ENCODE measurements around the gene PEG3. TPM values are rescaled to one million over a fixed set of nuclear protein-coding genes. Genes with fewer than 3 reads are reported as not detected.

Gene PEG3
- 126 TPM for total RNA-seq

DNA sequence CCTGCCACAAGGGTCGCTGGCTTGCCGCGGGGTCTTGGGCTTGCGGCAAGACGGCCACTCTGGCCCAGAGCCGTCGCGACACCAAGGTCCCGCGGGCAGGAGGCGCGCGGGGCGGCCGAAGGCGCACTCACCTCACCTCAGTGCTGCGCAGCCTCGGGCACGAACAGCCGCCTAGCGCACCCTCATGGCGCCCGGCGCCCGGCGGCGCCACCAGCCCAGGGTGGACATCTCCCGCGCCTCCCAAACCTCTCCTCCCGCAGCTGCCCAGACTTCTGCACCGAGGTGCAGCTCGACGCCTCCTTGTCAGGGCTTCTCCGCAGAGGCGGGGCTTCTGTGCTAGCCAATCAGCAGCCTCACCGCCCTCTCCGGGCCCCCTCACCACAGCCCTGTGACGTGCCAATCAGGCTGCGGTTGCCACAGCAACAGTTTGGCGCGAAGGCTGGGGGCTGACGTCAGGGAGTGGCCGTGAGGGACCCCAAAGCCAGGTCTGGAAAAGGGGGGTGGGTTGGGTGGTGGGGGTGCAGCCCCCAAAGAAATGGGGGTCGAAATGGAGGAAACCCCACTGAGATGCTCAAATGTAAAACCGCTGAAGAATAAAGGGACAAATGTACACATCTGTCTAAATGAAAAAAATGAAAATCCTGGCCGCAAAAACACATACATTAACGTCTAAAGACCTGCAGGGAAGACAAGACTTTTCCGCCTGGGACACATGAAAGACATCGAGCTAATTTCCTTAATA is at the start of gene PEG3, which contains the start of gene ZIM2:
Gene PEG3 (minus strand): TSS at position 276 of the 742 bp plus-strand sequence. CDS start 16,071 bp downstream, outside the sequence.
Gene ZIM2 (minus strand): TSS at position 276 of the 742 bp plus-strand sequence. CDS start 16,449 bp downstream, outside the sequence.
- H3K36me3 ChIP-seq (ENCODE audit: control insufficient read depth in 3 of 3, insufficient read depth in 3 of 3, low read length in 3 of 3): no peaks in the 10 kb centered on the region
- peak within 1 kb of the TSS in 1 of 3 donors; percentile 33 for H3K9ac ChIP-seq (ENCODE audit: low read depth in 1 of 3, low read length in 3 of 3)
- H3K4me3 ChIP-seq (ENCODE audit: low read length in 3 of 3): peak within 1 kb of the TSS; percentile 52 to 66 (median 54)
- no peaks in the 10 kb centered on the region for H3K27me3 ChIP-seq (ENCODE audit: control insufficient read depth in 3 of 3, insufficient read depth in 3 of 3, low read length in 3 of 3)
- H3K27ac ChIP-seq (ENCODE audit: low read depth, low read length): peak within 1 kb of the TSS; percentile 47
- H3K9me3 ChIP-seq (ENCODE audit: control insufficient read depth in 3 of 3, low read length in 3 of 3): peaks cover 0 to 15% (median 5%) of the 10 kb centered on the region in 3 donors
- H3K4me1 ChIP-seq (ENCODE audit: control insufficient read depth in 3 of 3, insufficient read depth in 3 of 3, low read length in 3 of 3): peaks cover 0 to 7% (median 4%) of the 10 kb centered on the region in 3 donors

DNA sequence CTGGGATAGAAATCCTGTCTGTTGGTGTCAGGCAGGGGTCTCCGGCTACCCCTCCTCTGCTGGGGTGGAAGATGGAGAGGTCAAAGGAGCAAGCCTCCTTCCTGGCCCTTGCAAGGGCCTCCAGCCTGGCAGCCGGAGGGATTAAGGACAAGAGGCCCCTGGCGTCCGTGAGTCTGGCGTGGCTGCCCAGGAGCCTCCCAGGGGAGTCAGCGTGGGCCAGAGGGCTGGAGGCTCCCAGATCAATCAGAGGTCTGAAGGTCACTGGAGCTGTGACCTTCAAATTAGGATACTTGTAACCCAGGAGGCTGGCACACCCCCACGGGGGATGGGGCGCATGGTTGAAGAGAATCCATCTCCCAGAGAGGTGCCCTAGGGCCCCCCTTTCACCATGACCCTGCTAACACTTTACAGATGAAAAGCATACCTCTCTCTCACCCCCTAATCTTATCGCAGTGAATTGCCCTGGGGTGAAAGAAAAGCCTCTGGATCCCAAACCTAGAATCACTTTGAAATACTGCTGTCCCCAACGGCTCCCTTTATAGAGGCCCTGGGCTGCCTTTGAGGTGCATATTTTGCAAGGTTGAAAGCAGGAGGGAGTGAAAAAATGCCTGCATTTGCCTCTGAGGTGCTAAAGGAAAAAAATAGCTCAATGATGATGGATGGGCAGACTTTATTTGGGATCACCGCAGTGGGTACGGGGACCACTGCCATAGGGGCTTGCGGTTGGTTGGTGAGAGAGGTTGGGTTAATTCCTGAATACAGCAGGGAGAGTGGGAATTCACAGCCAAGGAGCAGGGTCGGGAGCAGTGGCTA is 44.9 kb upstream of the PEG3 start:
- H3K4me3 ChIP-seq (ENCODE audit: low read length in 3 of 3): no peak overlapping the region
- no peak overlapping the region for H3K27ac ChIP-seq (ENCODE audit: low read depth, low read length)
- no peak overlapping the region for H3K9ac ChIP-seq (ENCODE audit: low read depth in 1 of 3, low read length in 3 of 3)
- H3K4me1 ChIP-seq (ENCODE audit: control insufficient read depth in 3 of 3, insufficient read depth in 3 of 3, low read length in 3 of 3): no peaks in the 10 kb centered on the region
- peaks cover 0 to 8% (median 3%) of the 10 kb centered on the region in 3 donors for H3K9me3 ChIP-seq (ENCODE audit: control insufficient read depth in 3 of 3, low read length in 3 of 3)
- no peaks in the 10 kb centered on the region for H3K27me3 ChIP-seq (ENCODE audit: control insufficient read depth in 3 of 3, insufficient read depth in 3 of 3, low read length in 3 of 3)
- no peaks in the 10 kb centered on the region for H3K36me3 ChIP-seq (ENCODE audit: control insufficient read depth in 3 of 3, insufficient read depth in 3 of 3, low read length in 3 of 3)

DNA sequence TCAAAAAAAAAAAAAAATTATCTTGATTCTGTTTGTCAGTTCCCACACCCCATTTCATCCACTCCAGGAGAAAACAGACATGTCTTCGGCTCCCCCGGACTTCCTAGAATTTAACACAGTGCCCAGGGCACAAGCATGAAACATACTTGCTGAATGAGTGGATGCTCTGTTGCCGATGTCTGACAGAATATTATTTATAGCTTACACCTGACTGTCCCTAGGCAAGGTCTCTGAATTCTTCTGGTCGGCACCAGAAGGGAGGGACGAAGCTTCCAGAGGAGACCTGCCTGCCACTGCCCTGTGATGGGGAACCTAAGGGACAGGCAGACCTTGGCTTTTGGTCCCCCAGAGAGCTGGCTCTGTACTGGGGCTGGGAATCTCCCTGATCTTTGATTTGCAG is 43.9 kb upstream of the PEG3 start:
- Histone ChIP-seq H3K9ac (ENCODE audit: low read depth in 1 of 3, low read length in 3 of 3) (no peak overlapping the region), H3K4me3 (ENCODE audit: low read length in 3 of 3) (no peak overlapping the region), H3K27me3 (ENCODE audit: control insufficient read depth in 3 of 3, insufficient read depth in 3 of 3, low read length in 3 of 3) (no peaks in the 10 kb centered on the region), H3K9me3 (ENCODE audit: control insufficient read depth in 3 of 3, low read length in 3 of 3) (peaks cover 0 to 8% (median 3%) of the 10 kb centered on the region in 3 donors), H3K4me1 (ENCODE audit: control insufficient read depth in 3 of 3, insufficient read depth in 3 of 3, low read length in 3 of 3) (no peaks in the 10 kb centered on the region), H3K36me3 (ENCODE audit: control insufficient read depth in 3 of 3, insufficient read depth in 3 of 3, low read length in 3 of 3) (no peaks in the 10 kb centered on the region), H3K27ac (ENCODE audit: low read depth, low read length) (no peak overlapping the region)

DNA sequence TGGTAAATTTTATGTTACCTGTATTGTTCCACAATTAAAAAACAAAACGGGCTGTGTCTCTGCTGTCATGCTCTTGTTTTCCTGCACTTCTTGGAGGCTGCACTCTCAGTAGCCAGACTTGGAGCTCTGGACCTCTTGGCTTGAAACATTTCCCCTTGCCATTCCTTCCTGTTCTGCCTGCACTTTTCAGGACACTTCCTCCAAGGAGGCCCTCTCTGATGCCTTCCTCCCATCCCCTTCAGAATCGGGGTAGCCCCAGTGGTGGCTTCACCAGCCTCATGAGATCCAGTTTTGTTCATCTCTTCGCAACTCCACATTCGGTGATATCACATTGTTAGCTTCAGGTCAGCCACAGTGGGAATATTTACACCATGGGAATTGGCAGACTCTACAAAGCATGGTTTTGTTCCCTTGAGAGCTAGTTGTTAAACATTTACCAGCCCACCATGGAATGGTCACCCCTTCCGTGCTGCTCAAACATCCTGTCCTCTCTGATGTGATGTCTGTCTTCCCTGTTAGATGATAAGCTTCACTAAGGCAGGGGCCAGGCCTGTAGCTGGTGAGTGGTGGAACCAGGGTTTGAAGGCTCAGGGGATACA is 40.2 kb upstream of the PEG3 start:
- Histone ChIP-seq H3K9me3 (ENCODE audit: control insufficient read depth in 3 of 3, low read length in 3 of 3) (no peaks in the 10 kb centered on the region), H3K27ac (ENCODE audit: low read depth, low read length) (no peak overlapping the region), H3K4me3 (ENCODE audit: low read length in 3 of 3) (no peak overlapping the region), H3K27me3 (ENCODE audit: control insufficient read depth in 3 of 3, insufficient read depth in 3 of 3, low read length in 3 of 3) (no peaks in the 10 kb centered on the region), H3K36me3 (ENCODE audit: control insufficient read depth in 3 of 3, insufficient read depth in 3 of 3, low read length in 3 of 3) (no peaks in the 10 kb centered on the region), H3K4me1 (ENCODE audit: control insufficient read depth in 3 of 3, insufficient read depth in 3 of 3, low read length in 3 of 3) (no peaks in the 10 kb centered on the region), H3K9ac (ENCODE audit: low read depth in 1 of 3, low read length in 3 of 3) (no peak overlapping the region)

DNA sequence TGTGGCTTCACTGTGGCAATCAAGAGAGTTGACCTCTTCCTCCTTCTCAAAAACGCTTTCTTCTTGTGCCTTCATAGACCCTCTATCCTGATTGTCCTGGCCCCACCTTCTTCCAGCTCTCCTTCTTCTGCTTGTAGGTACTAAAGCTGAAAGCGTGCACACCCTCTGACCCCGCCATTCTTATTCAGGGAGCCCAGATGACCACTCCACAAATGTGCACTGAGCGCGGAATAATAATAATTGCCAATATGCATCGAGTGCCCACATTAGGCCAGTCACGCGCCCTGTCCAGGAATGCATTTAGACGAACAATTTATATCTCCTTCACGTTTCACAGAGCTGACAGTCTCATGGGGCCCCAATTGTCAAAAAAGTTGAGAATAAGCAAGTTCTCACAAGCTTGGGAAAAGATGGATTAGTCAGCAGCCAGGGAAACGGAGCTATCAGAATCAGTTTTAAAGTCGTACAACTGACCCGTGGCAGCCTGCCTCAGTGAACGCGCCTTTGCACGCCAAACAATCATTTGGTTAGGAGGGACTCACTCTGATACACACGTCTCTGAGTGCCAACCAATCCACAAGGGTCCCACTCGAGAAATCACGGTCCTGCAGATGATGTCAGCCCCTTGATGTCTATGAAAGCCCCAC is 36.7 kb upstream of the PEG3 start:
- Histone ChIP-seq H3K9ac (ENCODE audit: low read depth in 1 of 3, low read length in 3 of 3) (no peak overlapping the region), H3K27me3 (ENCODE audit: control insufficient read depth in 3 of 3, insufficient read depth in 3 of 3, low read length in 3 of 3) (no peaks in the 10 kb centered on the region), H3K36me3 (ENCODE audit: control insufficient read depth in 3 of 3, insufficient read depth in 3 of 3, low read length in 3 of 3) (no peaks in the 10 kb centered on the region), H3K9me3 (ENCODE audit: control insufficient read depth in 3 of 3, low read length in 3 of 3) (peaks cover 0 to 14% (median 2%) of the 10 kb centered on the region in 3 donors), H3K4me3 (ENCODE audit: low read length in 3 of 3) (no peak overlapping the region), H3K4me1 (ENCODE audit: control insufficient read depth in 3 of 3, insufficient read depth in 3 of 3, low read length in 3 of 3) (no peaks in the 10 kb centered on the region), H3K27ac (ENCODE audit: low read depth, low read length) (no peak overlapping the region)

DNA sequence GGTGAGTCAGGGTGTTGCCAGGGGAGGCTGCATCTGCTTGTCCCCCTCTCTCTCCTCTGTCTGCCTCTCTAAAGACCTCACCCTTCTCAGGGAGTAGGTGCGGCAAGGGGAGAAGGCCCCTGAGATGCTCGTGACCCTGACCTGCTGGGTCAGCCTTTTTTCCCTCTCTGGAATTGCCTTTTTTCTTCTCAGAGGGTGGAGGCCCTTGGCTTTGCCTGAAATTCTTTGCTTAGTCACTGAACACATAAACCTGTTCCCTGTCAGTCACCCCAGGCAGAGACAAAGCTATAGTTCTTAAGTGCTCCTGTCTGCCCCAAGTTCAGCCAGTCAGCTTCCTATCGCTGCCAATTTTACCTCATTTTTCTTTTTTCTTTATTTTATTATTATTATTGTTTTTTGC is 35.2 kb upstream of the PEG3 start:
- H3K4me1 ChIP-seq (ENCODE audit: control insufficient read depth in 3 of 3, insufficient read depth in 3 of 3, low read length in 3 of 3): no peaks in the 10 kb centered on the region
- H3K4me3 ChIP-seq (ENCODE audit: low read length in 3 of 3): no peak overlapping the region
- H3K9me3 ChIP-seq (ENCODE audit: control insufficient read depth in 3 of 3, low read length in 3 of 3): peaks cover 0 to 14% (median 2%) of the 10 kb centered on the region in 3 donors
- no peak overlapping the region for H3K27ac ChIP-seq (ENCODE audit: low read depth, low read length)
- no peaks in the 10 kb centered on the region for H3K27me3 ChIP-seq (ENCODE audit: control insufficient read depth in 3 of 3, insufficient read depth in 3 of 3, low read length in 3 of 3)
- H3K36me3 ChIP-seq (ENCODE audit: control insufficient read depth in 3 of 3, insufficient read depth in 3 of 3, low read length in 3 of 3): no peaks in the 10 kb centered on the region
- no peak overlapping the region for H3K9ac ChIP-seq (ENCODE audit: low read depth in 1 of 3, low read length in 3 of 3)

DNA sequence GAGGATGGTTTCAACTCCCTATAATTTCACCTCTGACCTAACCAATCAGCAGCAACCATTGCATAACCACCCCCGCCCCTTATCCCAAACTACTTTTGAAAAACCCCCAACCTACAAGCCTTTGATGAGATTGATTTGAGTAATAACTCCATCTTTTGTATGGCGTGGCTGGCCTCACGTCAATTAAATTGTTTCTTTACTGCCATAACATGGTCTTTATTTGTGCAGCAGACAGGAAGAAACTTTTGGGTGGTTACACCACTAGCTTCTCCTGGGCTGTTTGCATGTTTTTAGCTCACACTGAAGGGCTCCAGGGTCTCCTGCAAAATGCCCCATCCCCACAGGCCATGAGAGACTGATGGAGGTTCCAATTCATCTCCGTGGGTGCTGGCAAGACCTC is 34.0 kb upstream of the PEG3 start:
- Histone ChIP-seq H3K9me3 (ENCODE audit: control insufficient read depth in 3 of 3, low read length in 3 of 3) (peaks cover 0 to 14% (median 2%) of the 10 kb centered on the region in 3 donors), H3K4me1 (ENCODE audit: control insufficient read depth in 3 of 3, insufficient read depth in 3 of 3, low read length in 3 of 3) (no peaks in the 10 kb centered on the region), H3K36me3 (ENCODE audit: control insufficient read depth in 3 of 3, insufficient read depth in 3 of 3, low read length in 3 of 3) (no peaks in the 10 kb centered on the region), H3K4me3 (ENCODE audit: low read length in 3 of 3) (no peak overlapping the region), H3K27ac (ENCODE audit: low read depth, low read length) (no peak overlapping the region), H3K27me3 (ENCODE audit: control insufficient read depth in 3 of 3, insufficient read depth in 3 of 3, low read length in 3 of 3) (no peaks in the 10 kb centered on the region), H3K9ac (ENCODE audit: low read depth in 1 of 3, low read length in 3 of 3) (no peak overlapping the region)

DNA sequence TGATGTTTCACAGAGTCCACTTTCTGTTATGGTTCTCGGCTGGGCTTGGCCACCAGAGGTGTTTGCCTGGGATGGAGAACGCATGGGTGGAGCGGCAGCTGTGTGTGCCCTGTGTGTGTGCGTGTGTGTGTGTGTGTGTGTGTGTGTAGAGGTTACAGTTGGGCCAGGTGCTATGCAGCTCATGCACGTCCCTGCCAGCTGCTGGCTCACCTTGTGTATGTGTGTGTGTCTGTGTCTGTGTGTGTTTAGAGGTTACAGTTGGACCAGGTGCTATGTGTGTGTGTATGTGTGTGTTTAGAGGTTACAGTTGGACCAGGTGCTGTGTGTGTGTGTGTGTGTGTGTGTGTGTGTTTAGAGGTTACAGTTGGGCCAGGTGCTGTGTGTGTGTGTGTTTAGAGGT is 33.0 kb upstream of the PEG3 start:
- no peak overlapping the region for H3K4me3 ChIP-seq (ENCODE audit: low read length in 3 of 3)
- no peak overlapping the region for H3K27ac ChIP-seq (ENCODE audit: low read depth, low read length)
- H3K4me1 ChIP-seq (ENCODE audit: control insufficient read depth in 3 of 3, insufficient read depth in 3 of 3, low read length in 3 of 3): no peaks in the 10 kb centered on the region
- no peaks in the 10 kb centered on the region for H3K36me3 ChIP-seq (ENCODE audit: control insufficient read depth in 3 of 3, insufficient read depth in 3 of 3, low read length in 3 of 3)
- no peak overlapping the region for H3K9ac ChIP-seq (ENCODE audit: low read depth in 1 of 3, low read length in 3 of 3)
- no peaks in the 10 kb centered on the region for H3K27me3 ChIP-seq (ENCODE audit: control insufficient read depth in 3 of 3, insufficient read depth in 3 of 3, low read length in 3 of 3)
- H3K9me3 ChIP-seq (ENCODE audit: control insufficient read depth in 3 of 3, low read length in 3 of 3): peaks cover 0 to 14% (median 2%) of the 10 kb centered on the region in 3 donors

DNA sequence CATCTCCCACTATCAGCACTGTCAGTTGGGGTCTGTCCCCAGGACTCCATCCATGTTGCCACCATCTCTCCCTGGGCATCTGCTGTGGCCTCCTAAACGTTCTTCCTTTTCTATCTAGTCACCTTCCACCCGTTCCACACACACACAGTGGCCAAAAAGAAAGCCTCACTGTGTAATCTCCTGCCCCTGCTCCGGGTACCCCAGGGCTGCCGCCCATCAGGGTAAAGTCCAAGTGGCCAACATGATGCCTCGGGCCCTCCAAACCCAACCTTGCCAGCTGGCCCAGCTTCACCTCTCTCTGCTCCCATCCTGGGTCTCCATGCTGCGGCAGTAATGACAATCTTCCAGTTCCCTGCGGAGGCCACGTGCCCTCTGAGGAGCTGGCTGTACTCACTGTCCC is 29.4 kb upstream of the PEG3 start:
- H3K27me3 ChIP-seq (ENCODE audit: control insufficient read depth in 3 of 3, insufficient read depth in 3 of 3, low read length in 3 of 3): no peaks in the 10 kb centered on the region
- H3K4me1 ChIP-seq (ENCODE audit: control insufficient read depth in 3 of 3, insufficient read depth in 3 of 3, low read length in 3 of 3): no peaks in the 10 kb centered on the region
- H3K27ac ChIP-seq (ENCODE audit: low read depth, low read length): no peak overlapping the region
- H3K9me3 ChIP-seq (ENCODE audit: control insufficient read depth in 3 of 3, low read length in 3 of 3): peaks cover 0 to 9% (median 2%) of the 10 kb centered on the region in 3 donors
- H3K9ac ChIP-seq (ENCODE audit: low read depth in 1 of 3, low read length in 3 of 3): no peak overlapping the region
- H3K36me3 ChIP-seq (ENCODE audit: control insufficient read depth in 3 of 3, insufficient read depth in 3 of 3, low read length in 3 of 3): no peaks in the 10 kb centered on the region
- H3K4me3 ChIP-seq (ENCODE audit: low read length in 3 of 3): no peak overlapping the region

Measured in skeletal muscle tissue (tissue), 4 donors.